H1 (cell line): Measurements from ENCODE around the gene WNT9B. TPM values are rescaled to one million over a fixed set of nuclear protein-coding genes. Genes with fewer than 3 reads are reported as not detected.

Source experiments
- CHD1 ChIP-seq: IDR thresholded peaks from 2 replicates; pipeline ENCODE4 v1.6.1; 2012; ENCODE audit warnings: low read depth, low read length, improper control_type of control experiment
- HDAC2 ChIP-seq, 2 experiments: fragments of 300-600 bp in 1 of 2; sonication (generic) in 1 of 2; IDR thresholded peaks; 2 replicates each; pipeline ENCODE4 v1.6.1; 2011 to 2012; ENCODE audit warnings: low read depth in 2 of 2, low read length in 2 of 2, mild to moderate bottlenecking in 2 of 2, moderate library complexity in 2 of 2, borderline replicate concordance in 1 of 2, inconsistent platforms in 1 of 2
- HDAC6 ChIP-seq: IDR thresholded peaks from one replicate; pipeline ENCODE4 v1.7.1; 2012; ENCODE audit warnings: low read depth, mild to moderate bottlenecking, inconsistent platforms, low read length, moderate library complexity
- MAFK ChIP-seq: IDR thresholded peaks from 2 replicates; pipeline ENCODE4 v1.6.1; 2012; ENCODE audit warnings: low read depth, mild to moderate bottlenecking, improper control_type of control experiment, low read length
- polyA plus RNA-seq, 7 experiments: library from polyadenylated mRNA; depleted of rRNA in 3 of 7; stranded (reverse) in 5 of 7; unstranded in 2 of 7; fragments of >200 nt in 5 of 7; fragments of 200-250 nt in 2 of 7; gene quantifications; 1 replicate in 5 of 7; 2 replicates in 1 of 7; 4 replicates in 1 of 7; pipeline versions ENCODE4 v1.2.1 to v1.2.3, GENCODE V29; 2011 to 2013; ENCODE audit warnings: missing spikeins in 2 of 7, mixed read lengths in 2 of 7
- total RNA-seq: library from RNA; stranded (reverse); fragmentation: NEBNext Ultra II Directional; extraction: Animal tissue kit (Norgen Biotek cat#: 25700); gene quantifications from 2 replicates; pipeline ENCODE4 v1.2.1, GENCODE V29; 2021

Gene WNT9B
- total and polyA plus RNA-seq, 2 of the 8 experiments (the other 6 are each of a cell fraction or from before 2014, with no cell fraction given): 0.21 TPM; not detected in 1

DNA sequence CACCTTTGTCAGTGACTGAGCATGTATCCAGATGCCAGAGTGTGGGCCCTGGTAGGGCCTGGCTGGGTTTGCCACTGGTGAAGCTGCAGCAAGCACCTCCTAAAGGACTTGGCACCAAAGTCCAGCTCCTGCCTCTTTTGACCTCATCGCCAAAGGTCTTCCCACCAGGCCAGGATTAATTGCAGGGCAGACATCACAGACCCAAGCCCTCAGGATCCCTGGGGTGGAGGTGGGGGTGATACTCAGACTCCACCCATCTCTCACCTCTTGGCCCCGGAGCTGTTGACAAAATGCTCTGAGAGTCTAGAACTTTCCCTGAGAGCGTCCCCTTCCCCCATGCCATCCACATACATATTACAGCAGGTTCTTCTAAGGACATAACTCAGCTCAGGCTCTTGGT lies 37.5 kb upstream of the WNT9B start (continued):
- TF ChIP-seq HDAC2 (IDR thresholded peaks at IDR 0.05; ENCODE audit: borderline replicate concordance in 1 of 2, low read depth in 2 of 2, low read length in 2 of 2) (no peak), MAFK (no peak), HDAC6 (no peak), CHD1 (no peak)
